SIG-M5 treated with dmso at 0.1 percent for 504 hours (cell line): ENCODE results near the gene PHC2.
A peak's percentile ranks its signal among the peaks of the same experiment; 100 is the strongest.

Experiments used
- DNase-seq: peaks from one replicate; lab custom pipeline; 2025; ENCODE audit not compliant: unreplicated experiment; lab: John Stamatoyannopoulos, UW

Gene PHC2

GRCh38 chr1:33372677-33373076, 58.2 kb downstream of the PHC2 start:
- no peak for DNase-seq

- DNase-seq = no peak
These were observed 58.7 kb downstream of the PHC2 start for GRCh38 chr1:33372162-33372561.

GRCh38 chr1:33371334-33371733, 59.6 kb downstream of the PHC2 start:
- no peak for DNase-seq

GRCh38 chr1:33370827-33371226, 60.1 kb downstream of the PHC2 start:
- no peak for DNase-seq

- no peak for DNase-seq
These were observed 60.6 kb downstream of the PHC2 start for GRCh38 chr1:33370301-33370700.

GRCh38 chr1:33369764-33370163, 61.1 kb downstream of the PHC2 start:
- DNase-seq = no peak

- DNase-seq = no peak
These were observed 61.8 kb downstream of the PHC2 start for GRCh38 chr1:33369081-33369480.

- DNase-seq = no peak
These were observed 62.5 kb downstream of the PHC2 start for GRCh38 chr1:33368431-33368830.

- peak; percentile 38 for DNase-seq
These were observed 63.1 kb downstream of the PHC2 start for GRCh38 chr1:33367485-33368405.

- no peak for DNase-seq
These were observed 64.0 kb downstream of the PHC2 start for GRCh38 chr1:33366762-33367484.

- no peak for DNase-seq
These were observed 65.3 kb downstream of the PHC2 start for GRCh38 chr1:33365560-33365997.

- no peak for DNase-seq
These were observed 66.4 kb downstream of the PHC2 start for GRCh38 chr1:33364565-33364918.

GRCh38 chr1:33363470-33363861, 67.4 kb downstream of the PHC2 start:
- no peak for DNase-seq

- DNase-seq = no peak
These were observed 67.9 kb downstream of the PHC2 start for GRCh38 chr1:33363021-33363420.

GRCh38 chr1:33361532-33362235, 69.2 kb downstream of the PHC2 start:
- DNase-seq = no peak

GRCh38 chr1:33360367-33360766, 70.5 kb downstream of the PHC2 start:
- no peak for DNase-seq

- no peak for DNase-seq
These were observed 71.0 kb downstream of the PHC2 start for GRCh38 chr1:33359931-33360330.

GRCh38 chr1:33358795-33359503, 71.9 kb downstream of the PHC2 start:
- no peak for DNase-seq

- DNase-seq = no peak
These were observed 72.6 kb downstream of the PHC2 start for GRCh38 chr1:33358114-33358794.

- DNase-seq = no peak
These were observed 73.8 kb downstream of the PHC2 start for GRCh38 chr1:33357099-33357498.
